HG03469 (cell line): ENCODE results near the gene STARD5.
"Not testable (repeated sequence)": the region's sequence is repeated elsewhere in the genome, so short reads cannot be mapped to it uniquely, and the experiment has no call there.

Experiments used
- ATAC-seq: cut with Tn5 transposase; IDR thresholded peaks from one replicate; pipeline ENCODE4 v1.9.1; 2021; ENCODE audit warnings: mild to moderate bottlenecking, moderate library complexity, moderate number of reproducible peaks; ENCODE audit not compliant: unreplicated experiment

Gene STARD5

DNA sequence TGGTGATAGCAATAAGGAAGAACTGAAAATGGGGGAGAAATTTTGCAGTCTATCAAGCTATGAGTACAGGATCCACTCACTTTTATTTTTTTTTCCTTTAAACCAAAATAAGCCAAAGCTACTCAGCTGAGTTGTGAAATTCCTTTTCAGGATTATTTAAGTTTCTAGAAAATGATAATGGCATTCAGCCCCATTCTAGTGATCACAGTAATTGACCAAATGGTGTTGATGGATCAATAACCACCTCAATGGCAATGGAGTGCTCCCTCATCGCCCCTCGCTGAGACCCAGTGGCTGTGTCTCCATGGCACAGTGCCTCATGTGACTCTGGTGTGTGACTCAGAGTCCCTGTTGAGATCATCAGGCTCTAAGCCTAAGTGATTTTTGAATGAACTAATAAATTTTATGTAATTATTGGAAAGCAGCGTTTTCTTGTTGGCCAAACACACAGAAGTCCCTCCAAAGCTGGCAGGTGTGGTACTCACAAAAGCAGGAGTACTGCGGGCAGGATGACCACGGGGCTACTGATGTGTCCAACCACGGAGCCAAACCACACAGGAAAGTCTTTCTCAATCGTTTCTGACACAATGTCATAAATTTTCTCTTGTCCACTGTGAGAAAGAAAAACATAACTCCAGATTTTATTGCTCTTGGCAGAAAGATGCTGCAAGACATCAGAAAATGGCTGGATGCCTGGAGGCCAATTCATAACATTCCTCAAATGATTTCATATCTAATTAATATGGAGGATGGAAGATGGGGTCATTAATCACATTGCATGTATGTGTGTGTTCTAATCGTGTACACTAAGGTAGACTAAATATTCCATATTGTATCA, 14.4 kb upstream of the STARD5 start:
- no peak for ATAC-seq

DNA sequence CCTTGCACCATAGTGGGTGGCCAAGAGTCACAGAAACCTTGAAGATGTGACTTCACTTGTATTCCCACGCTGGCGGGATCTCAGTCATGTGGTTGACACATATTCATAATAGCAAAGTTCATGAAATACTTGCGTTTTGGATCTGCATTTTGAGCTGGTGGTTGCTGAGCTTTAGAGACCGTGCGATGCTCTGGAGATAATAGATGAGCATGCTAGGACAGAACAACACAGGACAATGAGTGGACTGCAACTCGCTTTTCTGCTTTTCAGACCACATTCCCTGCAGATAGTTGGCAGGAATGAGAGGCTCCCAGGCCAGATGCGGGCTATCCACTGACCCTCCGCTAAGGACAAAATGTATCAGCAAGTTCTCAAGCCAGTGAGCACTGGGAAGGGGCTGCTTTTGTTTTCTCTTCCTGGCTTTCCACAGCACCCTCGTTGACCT, 13.8 kb upstream of the STARD5 start:
- ATAC-seq = no peak

DNA sequence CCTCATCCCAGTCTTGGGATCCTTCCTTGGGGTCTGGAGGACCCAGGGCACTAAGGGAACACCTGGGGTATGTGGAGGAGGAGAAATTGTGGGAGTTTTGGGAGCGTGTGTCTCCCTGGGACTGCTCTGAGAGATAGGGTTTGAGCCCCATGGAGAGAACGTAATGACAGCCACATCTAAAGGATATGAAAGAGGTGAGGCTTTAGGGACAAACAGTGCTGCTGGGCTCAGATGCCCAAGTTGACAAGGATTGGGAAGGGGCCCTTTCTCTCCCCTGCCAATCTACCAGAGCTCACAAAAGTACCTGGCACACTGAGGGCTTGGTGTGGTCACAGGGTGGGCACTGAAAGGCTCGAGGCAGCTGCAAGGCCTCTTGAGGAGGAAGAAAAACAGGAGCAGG, 13.3 kb upstream of the STARD5 start:
- ATAC-seq = no peak

DNA sequence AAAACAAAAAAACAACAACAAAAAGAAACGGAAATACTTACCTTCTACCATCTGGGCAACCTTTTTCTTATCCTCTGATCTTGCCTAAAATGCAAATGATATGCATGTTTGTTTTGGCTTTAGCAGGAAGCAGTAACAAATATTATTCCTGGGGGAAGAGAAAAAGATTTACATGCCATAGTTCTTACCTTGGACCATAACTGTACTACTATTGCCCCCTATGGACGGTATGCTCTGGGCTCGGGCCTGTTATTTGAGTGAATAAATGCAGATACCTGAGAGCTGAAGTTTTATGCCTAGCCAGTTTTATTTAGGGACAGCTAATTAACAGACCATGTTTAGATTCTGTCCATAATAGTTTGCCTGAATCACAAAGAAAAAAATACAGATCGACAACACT, 12.6 kb upstream of the STARD5 start:
- ATAC-seq = no peak

DNA sequence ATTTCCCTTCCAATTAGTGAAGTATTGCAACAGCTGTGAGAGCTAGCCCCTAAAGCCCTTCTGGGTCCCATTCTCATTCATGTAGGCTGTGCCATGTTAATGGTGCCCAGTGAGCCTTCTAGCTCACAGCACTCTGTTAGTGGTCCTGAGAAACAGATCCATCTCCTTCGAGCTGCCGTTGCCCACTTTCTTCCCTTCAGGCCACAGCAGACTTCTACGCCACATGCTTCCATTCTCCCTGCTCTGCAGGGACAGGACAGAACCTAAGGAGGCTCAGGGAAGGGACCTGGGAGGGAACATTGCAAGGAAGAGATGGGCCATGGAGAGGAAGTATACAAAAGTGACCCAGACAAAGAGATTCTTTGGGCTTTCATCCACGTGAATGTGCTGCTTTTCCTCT, 11.7 kb upstream of the STARD5 start:
- no peak for ATAC-seq

DNA sequence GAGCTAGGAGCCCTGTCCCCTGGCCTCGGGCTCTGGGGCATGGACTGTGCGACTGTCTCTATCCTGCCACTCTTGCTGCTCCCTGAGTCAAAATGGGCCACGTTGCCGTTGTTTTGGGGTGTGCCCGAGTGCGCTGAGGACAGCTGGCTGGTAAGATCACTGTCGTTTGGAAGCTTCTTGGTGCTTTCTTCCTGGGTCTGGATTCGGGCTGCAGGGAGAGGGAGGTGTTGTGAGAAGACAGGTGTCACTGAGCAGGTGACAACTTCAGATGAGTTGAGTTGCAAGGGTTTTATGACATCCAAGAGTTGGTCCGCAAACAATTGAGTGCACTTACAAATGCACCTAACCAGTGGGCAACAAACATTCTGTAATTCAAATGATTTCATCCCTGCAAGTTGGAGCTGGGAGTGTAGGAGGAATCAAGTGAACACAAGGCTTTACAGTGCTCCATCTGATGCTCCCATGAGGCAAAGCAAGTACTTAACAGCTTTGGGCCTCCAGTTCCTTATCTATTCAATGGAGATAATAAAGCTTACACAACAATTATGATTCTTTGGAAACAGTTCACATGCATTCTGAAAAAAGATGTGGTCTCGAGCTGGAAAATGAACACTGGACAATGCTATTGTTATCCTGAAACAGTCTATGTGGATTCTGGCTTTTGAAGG, 11.0 kb upstream of the STARD5 start:
- ATAC-seq = no peak

DNA sequence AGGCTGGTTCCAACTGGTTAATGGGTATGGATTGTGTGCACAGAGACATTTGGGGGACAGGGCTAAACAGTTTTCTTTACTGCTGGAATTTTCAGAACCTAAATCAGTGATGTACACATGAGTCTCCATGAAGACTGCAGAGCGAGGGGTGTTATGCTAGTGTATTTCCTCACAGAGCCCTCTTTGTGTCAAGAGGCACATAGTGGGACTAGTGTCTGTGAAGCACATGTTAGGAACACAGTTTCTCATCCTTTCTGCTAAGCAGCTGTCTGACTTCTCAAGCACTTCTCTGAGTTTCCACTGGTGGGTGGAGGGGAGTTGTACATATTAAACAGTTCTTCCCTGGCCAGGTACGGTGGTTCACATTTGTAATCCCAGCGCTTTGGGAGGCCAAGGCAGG, 9.4 kb upstream of the STARD5 start:
- no peak for ATAC-seq

DNA sequence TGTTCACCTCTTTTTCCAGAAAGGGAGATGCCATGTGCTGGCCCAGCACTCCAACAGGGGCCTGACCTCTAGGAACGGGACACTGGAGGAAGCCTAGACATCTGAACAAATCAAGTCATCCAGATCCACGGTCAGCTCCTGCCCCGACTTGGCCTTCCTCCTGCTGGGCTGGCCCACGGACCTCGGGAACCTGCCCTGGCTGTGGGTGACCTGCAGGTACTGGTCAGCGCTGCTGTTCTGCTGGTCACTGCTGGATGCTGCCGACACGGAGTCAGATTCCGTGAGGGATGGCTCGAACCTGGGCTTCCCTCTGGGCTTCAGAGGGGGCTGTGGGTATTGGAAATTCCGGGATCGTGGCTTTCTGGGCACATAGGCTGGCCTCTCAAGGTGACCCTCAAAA, 8.4 kb upstream of the STARD5 start:
- ATAC-seq = no peak

DNA sequence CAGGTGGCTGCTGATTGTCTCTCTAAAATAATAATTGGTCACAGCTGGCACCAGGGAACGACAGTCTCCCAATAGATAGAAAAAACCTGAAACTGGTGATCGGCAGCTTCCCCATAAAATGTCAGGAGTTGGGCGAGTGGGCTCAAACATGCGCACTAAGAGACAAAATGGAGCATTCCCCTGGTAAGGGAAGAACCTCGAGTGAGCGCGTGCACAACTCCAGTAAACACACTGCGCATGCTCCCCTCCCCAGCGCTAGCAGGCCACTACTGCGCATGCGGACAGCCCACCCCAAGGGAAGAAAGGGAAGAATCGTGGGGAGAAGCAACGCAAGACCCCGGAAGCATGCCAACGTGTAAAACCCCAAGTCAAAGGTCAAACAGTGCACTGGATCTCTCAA, 7.7 kb upstream of the STARD5 start:
- ATAC-seq = no peak

DNA sequence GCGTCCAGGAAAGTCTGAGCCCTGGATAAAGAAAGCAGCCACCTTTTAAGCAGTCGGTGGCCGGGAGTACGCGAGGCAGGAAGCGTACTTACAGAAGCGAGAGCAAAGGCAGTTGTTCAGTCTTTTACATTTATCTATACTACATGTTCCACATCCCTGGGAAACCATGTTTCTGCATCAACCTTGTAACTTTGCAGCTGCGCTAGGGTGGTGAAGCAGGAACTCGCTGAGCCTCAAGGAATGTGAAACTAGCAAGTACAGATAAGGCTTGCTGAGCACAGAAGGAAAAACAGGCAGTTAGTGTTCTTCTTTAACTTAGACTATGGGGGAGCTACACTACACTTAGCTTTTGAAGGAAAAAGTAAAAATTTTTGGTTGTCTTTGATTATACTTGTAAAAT, 7.2 kb upstream of the STARD5 start:
- not testable (repeated sequence) for ATAC-seq

DNA sequence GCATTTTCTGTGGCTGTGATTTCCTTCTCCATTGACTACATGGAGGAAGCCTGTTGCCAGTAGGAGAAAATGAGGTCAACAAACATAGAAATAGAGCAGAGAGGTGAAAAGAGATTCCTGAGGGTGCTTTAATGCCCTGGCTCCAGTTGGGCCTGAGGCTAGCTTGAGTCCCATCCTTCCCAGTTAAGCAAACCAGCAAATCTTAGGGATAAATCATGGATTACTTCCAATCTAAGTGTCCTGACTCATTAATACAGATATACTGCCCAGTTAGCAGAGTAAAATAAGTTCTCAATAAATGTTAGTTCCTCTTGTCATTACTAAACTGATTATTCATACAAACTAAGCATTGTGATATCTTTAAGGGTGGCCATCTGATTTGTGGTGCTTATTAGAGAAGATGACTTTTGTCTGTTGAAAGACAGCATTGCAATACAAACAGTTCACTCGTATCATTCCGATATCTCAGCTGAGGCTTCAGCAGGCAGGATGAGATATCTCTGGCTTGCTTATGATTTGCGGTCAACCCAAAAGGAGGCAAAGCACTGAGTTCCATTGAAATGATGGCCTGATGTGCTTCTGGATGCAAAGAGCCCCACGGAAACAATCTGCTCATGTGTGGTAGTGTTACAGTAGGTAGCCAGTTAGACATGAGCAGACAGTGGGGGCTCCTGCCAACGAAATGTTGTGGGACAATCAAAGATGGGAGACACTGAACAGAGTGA, 6.6 kb upstream of the STARD5 start:
- ATAC-seq = no peak

DNA sequence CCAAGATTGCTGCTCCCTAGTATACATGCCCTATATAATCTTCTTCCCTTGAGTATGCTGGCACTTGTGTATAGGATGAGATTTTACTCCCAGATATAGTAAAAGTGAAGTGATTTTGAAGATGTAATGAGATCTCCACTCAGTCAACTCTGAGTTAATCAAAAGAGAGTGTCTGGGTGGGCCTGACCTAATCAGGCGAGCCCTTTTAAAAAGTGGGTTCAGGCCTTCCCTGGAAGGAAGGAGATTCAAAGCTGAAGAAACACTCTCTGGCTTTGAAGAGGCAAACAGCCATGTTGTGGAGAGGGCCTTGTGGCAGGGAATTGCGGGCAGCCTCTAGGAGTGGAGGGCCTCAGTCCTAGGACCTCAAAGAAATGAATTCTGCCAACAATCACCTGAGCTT, 5.5 kb upstream of the STARD5 start:
- ATAC-seq = no peak

DNA sequence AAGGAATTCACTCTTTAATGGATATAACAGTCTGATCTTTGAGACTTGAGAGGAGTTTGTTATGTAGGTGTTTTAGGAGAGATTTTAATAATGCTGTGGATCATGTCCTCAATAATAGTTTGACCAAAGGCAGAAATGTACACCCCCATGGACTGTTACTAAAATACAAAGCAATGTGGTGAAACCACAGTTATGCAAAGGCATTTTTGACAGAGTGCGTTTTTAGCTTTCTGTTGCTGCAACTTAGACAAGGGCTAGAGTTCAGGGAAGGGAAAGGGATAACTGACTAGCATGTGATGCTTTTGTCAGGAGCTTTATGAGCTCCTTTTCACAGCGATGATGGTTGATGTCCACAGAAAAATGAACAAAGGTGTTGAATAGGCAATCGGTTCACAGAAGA, 3.6 kb upstream of the STARD5 start:
- no peak for ATAC-seq

DNA sequence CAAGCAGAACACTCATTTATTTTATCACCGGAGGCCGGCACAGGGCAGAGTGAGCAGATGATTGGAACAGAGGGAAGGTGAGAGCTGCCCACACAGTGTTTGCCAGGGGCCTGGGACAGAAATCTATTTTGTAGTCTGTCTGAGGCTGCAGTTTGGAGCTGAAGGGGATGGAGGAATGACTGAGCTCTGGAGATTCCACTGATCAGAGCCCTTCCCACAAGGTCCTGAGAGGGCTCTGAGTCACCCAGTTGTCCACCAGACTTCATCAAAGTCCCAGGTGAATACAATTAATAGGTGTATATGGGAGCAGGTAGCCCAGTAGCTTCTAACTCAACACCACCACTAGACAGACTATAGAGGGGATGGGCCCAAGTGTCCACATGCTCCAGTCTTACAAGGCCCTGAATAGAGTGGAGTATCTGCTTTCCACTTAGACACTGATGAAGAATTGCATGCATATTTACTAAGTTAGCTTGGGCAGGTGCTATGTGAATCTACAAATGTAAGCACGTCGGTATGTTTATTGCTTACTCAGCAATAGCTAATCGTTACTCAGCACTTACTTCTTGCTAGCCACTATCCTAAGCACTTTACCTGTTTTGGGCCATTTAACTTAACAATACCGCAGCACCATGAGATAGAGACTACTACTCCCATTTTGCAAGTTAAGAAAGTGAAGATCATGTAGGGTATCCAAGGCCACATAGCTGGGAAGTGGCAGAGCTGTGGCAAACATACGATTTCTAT, 2.7 kb upstream of the STARD5 start:
- no peak for ATAC-seq

DNA sequence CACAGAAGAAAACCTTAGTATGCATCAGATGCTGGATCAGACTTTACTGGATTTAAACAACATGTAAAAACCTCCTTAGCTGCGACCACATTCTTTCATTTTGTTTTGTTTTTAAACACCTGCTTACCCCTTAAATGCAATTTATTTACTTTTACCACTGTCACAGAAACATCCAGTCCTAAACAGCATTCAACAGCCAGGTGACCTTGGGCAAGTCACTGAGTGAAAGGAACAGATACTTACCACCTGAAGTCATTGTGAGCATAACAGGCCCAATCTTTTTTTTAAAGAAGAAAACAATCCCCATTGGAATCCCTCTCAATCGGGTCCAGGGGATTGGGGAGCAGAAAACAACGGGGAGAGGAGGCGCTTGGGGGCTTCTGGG, 390 bp downstream of the STARD5 start:
- ATAC-seq = no peak

DNA sequence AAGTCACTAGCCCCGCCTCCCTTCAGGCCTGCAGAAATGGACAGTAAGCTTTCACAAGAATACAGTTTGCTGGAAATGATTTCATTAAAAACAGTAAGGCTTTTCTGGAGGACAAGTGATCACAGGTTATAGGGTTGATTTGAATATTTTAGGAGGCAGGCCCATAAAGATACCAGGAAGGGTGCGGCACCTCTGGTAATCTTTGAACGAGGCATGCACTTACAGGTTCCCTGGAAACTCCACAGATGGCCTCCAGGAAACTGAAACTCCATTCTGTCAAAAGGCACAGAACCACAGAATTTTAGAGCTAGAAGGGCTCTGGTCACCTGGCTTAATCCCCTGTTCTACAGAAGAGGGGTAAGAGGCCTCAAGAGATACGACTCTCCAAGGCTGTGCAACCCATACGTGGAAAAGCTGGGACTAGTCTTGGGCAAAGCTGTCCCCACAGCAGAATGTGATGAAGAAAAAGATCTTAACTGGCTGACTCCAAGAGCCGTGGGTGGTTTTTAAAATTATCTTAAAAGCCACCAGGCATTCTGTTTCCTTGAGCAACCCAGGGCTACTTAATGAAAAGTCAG, 1.2 kb downstream of the STARD5 start:
- no peak for ATAC-seq

DNA sequence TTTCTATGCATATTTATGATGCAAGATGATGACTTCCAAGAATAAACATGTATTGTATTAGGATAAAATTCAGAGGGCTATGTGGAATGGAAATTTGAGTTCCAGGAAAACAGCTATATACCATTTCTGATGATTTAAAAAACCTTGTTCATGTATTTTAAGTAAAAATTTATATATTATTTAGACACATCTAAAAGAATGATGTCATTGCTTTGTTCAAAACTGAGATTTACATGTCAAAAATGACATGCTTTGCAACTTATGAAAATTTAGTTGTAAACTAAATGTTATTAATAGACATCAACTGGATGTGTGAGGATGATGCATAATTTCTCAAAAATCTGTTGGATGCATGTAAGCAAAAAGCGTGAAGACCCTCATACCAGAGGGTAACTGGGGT, 2.3 kb downstream of the STARD5 start:
- no peak for ATAC-seq

DNA sequence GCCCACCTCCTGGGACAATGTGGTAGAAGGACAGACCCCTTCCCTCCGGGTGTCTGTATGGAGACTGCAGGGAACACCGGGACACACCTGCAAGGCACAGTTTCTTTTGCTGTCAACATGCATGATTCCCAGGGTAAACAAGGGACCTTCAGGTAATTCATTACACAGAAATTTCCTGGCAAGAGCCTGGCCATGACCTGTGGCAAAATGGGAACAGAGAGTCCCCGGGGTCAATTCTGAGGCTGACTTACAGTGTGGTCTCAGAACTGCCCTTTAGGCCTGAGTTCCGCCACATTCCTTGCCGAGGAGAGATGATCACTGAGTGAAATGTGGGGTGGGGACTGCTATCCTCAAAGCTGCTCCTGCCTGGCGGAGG, 6.3 kb downstream of the STARD5 start:
- ATAC-seq = no peak

DNA sequence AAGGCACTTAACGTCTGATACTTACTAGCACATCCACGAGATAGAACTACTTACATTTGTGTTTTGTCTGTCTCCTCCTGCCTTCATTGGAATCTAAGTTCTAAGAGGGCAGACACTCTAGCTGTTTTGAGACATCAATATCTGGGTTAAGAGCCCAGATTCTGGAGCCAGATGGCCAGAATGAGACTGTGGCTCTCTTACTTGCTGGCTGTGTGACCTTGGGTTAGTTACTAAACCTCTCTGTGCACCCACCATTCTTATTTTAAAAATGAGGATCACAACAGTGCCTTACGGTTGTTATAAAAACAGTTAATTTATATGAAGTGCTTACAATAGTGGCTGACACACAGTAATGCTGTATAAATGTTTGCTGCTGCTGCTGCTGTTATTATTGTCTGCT, 7.7 kb downstream of the STARD5 start:
- ATAC-seq = no peak

DNA sequence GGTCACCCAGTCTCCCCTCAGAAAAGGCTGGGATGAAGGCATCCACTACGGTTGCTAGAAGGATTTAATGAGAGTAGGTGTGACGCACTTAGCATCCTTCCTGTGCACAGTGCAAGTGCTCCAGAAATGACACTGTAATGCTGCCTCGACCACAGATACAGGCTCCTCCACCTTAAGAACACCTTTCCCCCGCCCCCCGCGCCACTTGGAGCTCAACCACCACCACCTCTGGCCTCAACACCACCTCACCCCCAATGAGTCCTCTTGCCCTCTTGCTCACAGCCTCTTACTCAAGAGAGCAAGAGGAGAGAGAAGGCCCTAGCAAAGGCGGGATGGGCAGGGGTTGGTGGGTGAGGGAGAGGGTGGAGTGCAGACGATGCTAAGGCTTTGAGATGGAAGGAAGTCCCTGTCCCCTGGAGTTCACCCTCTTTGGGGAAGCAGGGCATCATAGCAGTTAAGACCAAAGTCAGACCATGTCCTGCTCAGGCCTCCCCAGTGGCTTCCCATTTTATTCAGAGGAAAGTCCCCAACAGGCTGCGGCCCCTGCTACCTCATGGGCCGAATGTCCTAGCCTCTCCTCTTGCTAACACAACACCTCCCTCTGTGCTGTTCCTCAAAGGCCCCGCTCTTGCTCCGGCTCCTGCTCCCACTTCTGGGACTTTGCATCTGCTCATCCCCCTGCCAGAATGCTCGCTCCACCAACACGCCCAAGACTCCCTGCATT, 8.3 kb downstream of the STARD5 start:
- no peak for ATAC-seq
